Peyer's patch (tissue), 4 donors: ENCODE results near the gene IP6K1. TPM values are rescaled to one million over a fixed set of nuclear protein-coding genes. Genes with fewer than 3 reads are reported as not detected.
A peak's percentile ranks its signal among the peaks of the same experiment; 100 is the strongest.
"Not testable (repeated sequence)": the region's sequence is repeated elsewhere in the genome, so short reads cannot be mapped to it uniquely, and the experiment has no call there.

Experiments used
- DNase-seq, 3 donors: peaks; one replicate each; pipeline ENCODE4 v3.0.0-alpha.2; 2017 to 2019
- H3K27ac ChIP-seq, 4 donors: fragments of 200-600 bp; sonication (generic); one replicate each; pipeline ENCODE4 v1.5.1; 2016 to 2019
- H3K27me3 ChIP-seq, 2 donors: fragments of 200-600 bp; sonication (generic); one replicate each; pipeline ENCODE4 v1.5.1; 2019
- H3K36me3 ChIP-seq, 3 donors: fragments of 200-600 bp; sonication (generic); one replicate each; pipeline ENCODE4 v1.5.1; 2016 to 2019
- H3K4me1 ChIP-seq, 4 donors: fragments of 200-600 bp; sonication (generic); one replicate each; pipeline ENCODE4 v1.5.1; 2016 to 2019
- H3K4me3 ChIP-seq, 4 donors: fragments of 200-600 bp; sonication (generic); 1 replicate in 3 of 4; 2 replicates in 1 of 4; pipeline ENCODE4 v1.5.1; 2016 to 2019; ENCODE audit warnings: mild to moderate bottlenecking in 1 of 4
- H3K9me3 ChIP-seq, 4 donors: fragments of 200-600 bp; sonication (generic); one replicate each; pipeline ENCODE4 v1.5.1; 2016 to 2019; ENCODE audit warnings: mild to moderate bottlenecking in 1 of 4
- CTCF ChIP-seq, 6 experiments: fragments of 450-650 bp in 4 of 6; fragments of 200-600 bp in 2 of 6; sonication (generic) in 1 of 6; IDR thresholded peaks; one replicate each; pipeline ENCODE4 v1.5.1; 2017 to 2019; ENCODE audit warnings: antibody characterized with exemption in 6 of 6, mild to moderate bottlenecking in 3 of 6, moderate library complexity in 1 of 6
- POLR2A ChIP-seq, 2 donors: fragments of 450-650 bp; IDR thresholded peaks; one replicate each; pipeline ENCODE4 v1.5.1; 2017; ENCODE audit warnings: antibody characterized with exemption in 2 of 2, mild to moderate bottlenecking in 2 of 2, moderate library complexity in 2 of 2
- total RNA-seq, 4 donors: library from RNA; depleted of rRNA; stranded (reverse); fragments of >200 nt; gene quantifications; one replicate each; pipeline ENCODE4 v1.1.0, GENCODE V29; 2016

The IP6K1 gene
- total RNA-seq, 4 donors from 2014 or later: 30.6 to 56.1 (median 46.8) TPM

DNA sequence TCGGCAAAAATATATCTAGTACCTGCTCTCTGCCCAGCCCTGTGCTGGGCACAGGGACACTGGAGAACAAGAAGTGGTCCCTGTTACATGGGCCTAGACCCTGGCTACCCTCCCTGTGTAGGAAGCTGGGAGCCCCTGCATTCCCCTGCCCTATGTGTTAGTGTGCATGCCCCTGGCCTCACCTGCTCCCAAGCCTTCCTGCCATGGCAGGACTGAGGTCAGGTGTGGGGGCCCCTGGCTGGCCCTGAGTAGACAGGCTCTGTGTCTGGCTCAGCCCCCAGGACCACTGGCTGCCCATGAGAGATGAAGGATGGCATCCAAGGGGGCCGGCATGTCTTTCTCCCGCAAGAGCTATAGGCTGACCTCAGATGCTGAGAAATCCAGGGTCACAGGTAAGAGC lies 95.5 kb downstream of the IP6K1 start:
- H3K9me3 ChIP-seq, DNase-seq, H3K27me3 ChIP-seq, H3K36me3 ChIP-seq: not testable (repeated sequence)
- Histone ChIP-seq H3K4me1 (peaks cover 0 to 42% (median 7%) of the 10 kb centered on the region in 4 donors), H3K27ac (peak overlapping the region in 1 of 4 donors; percentile 56), H3K4me3 (peak overlapping the region in 1 of 4 donors; percentile 25)

DNA sequence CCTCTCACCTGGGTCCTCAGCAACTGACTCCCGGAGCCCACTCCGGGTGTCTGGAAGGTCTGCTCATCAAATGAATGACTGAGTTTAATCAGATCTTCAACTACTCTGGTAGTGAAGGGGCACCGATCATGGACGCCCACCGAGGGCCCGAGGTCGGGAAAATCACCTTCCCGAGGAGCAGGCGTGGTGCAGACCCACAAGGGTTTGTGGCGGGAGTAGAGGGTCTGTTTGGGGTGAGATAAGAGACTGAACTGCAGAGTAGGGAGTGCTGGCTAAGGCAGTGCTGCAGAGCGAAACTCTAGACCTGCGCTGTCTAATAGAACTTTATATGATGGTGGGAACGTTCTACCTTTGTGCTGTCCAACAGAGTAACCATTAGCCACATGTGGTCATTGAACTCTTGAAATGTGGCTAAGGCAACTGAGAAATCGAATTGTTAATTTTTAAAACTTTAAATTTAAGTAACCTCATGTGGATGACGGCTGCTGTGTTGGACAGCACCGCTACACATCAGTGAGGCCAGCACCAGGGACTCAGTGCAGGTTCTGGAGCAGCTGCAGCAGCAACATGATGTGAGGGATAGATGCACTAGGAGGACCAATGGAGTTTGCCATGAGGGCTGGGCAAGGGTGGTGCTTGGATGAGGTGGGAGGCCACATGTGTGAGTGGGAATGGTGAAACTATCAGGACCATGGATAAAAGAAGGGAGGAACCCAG lies 96.3 kb downstream of the IP6K1 start:
- not testable (repeated sequence) for H3K36me3 ChIP-seq, H3K27me3 ChIP-seq, H3K9me3 ChIP-seq, DNase-seq
- peaks cover 0 to 42% (median 7%) of the 10 kb centered on the region in 4 donors for H3K4me1 ChIP-seq
- H3K4me3 ChIP-seq: peak overlapping the region; percentile 81 to 93 (median 89)
- peak overlapping the region; percentile 65 to 83 (median 76) for H3K27ac ChIP-seq

GRCh38 chr3:49689046-49689907 lies 97.1 kb downstream of the IP6K1 start, which contains the start of the genes MST1 and RNF123:
Gene MST1, minus strand, starts transcription at chr3:49689474. Its CDS starts 783 bp downstream, at chr3:49688691.
Gene RNF123, plus strand, starts transcription at chr3:49689557. Its CDS starts 1,609 bp downstream, at chr3:49691166.
- peak; percentile 78 to 95 (median 94) for DNase-seq
- TF ChIP-seq POLR2A (IDR thresholded peaks at IDR 0.05) (peak; percentile 52 to 60), CTCF (IDR thresholded peaks at IDR 0.05) (peak in 4 of 6 experiments; percentile 24 to 39 (median 34))
- Histone ChIP-seq H3K36me3 (peaks cover 0 to 5% (median 0%) of the 10 kb centered on the region in 3 donors), H3K4me3 (peak within 1 kb of the TSS; percentile 81 to 93 (median 89)), H3K4me1 (peaks cover 0 to 42% (median 7%) of the 10 kb centered on the region in 4 donors), H3K27me3 (no peaks in the 10 kb centered on the region), H3K27ac (peak within 1 kb of the TSS; percentile 65 to 83 (median 76)), H3K9me3 (no peaks in the 10 kb centered on the region)

DNA sequence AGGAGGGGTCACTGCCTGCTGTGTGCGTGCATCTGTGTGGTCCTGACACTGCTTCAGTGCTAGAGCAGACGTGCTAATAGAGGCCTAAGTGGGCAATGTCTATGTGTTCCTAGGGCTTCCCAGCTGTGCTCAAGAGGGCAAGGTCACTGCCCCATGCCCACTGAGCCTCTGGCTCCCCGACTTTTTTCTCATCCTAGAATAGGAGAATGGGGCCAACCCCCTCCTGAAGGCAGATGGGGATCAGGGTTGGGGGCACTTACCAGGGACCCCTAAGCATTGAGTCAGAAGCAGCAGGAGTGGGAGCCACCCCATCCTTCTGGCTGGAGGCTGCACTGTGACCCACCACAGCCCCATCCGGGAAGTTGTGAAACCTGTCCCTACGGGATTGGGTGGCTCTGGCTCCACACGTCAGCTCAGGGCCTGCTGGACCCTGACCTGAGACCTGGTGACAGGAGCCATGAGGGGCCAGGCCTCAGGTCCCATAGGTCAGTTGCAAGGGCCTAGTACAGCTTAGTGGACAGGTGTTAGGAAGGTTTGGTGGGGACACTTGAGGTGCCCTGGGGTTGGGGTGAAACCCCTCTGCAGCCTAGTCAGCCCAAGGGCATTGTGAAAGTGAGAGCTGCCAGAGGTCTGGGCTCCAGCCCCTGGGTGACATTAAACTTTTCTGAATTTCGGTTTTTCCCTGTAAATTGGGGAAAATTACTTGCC lies 97.8 kb downstream of the IP6K1 start:
- peak; percentile 53 to 57 for TF ChIP-seq POLR2A (IDR thresholded peaks at IDR 0.05)

GRCh38 chr3:49687424-49687795 lies 98.9 kb downstream of the IP6K1 start:
- Histone ChIP-seq H3K36me3 (peaks cover 0 to 20% (median 0%) of the 10 kb centered on the region in 3 donors), H3K4me1 (peaks cover 0 to 42% (median 7%) of the 10 kb centered on the region in 4 donors), H3K4me3 (peak overlapping the region in 2 of 4 donors; percentile 51 to 57)
- DNase-seq, H3K27ac ChIP-seq, H3K27me3 ChIP-seq, H3K9me3 ChIP-seq: not testable (repeated sequence)

More for the DNA sequence above, 97.8 kb downstream of the IP6K1 start:
- Histone ChIP-seq H3K27ac (peak overlapping the region; percentile 65 to 83 (median 76)), H3K4me3 (peak overlapping the region; percentile 81 to 93 (median 89)), H3K4me1 (peaks cover 0 to 42% (median 7%) of the 10 kb centered on the region in 4 donors)
- H3K9me3 ChIP-seq, H3K36me3 ChIP-seq, H3K27me3 ChIP-seq: not testable (repeated sequence)
- DNase-seq: peak in 2 of 3 donors; percentile 56 to 64

DNA sequence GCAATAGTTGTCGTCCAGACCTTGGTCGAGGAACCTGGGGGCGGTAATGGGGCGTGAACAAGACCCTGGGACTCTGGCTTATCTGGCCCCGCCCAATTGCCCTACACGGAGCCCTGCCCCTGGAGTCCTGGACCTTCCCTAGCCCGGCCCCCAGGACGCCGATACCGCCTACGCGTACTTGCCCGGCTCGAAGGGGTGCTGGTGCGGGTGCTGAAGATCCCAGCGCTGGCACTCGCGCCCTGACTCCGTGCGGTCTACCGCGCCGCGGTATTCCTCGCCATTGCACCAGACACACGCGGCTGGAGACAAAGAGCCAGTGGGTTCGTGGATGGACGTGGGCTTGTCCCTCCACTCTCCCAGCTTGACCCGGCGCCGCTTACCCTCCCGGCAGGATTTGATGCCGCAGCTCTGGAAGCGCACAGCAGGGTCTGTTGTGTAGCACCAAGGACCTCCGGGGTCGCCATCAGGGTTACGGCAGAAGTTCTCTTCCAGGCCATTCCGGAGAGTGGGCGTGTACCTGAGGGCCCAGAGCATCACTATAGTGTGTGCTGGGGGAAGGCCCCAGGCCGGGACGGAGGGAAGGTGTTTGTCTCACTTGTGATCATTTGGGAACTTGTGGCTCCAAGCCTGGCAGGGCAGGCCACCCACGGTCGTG lies 99.4 kb downstream of the IP6K1 start:
- peak overlapping the region; percentile 18 to 57 (median 43) for H3K4me3 ChIP-seq
- H3K9me3 ChIP-seq, H3K27me3 ChIP-seq: not testable (repeated sequence)
- H3K4me1 ChIP-seq: peaks cover 0 to 41% (median 7%) of the 10 kb centered on the region in 4 donors
- peak; percentile 51 to 91 (median 88) for DNase-seq
- H3K27ac ChIP-seq: peak overlapping the region in 2 of 4 donors; percentile 35 to 60
- peaks cover 0 to 25% (median 0%) of the 10 kb centered on the region in 3 donors for H3K36me3 ChIP-seq

DNA sequence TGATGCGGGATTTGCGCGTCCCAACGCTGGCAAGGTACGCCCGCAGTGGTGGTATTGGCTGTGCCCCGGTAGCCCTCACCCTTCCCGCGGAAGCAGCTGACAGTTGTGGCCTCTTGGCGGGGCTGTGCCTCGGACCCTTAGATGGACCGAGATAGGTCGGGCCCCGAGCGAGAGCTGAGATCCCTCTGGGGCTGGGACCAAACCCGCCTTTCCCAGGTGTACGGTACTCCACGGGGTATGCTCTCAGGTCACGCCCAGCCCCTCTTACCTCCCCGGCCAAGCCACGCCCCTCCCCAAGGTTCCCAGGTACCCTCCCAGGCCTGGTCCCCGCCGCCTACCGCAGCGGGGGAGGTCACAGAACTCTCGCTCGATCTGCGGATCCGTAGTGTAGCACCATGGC lies 100.0 kb downstream of the IP6K1 start:
- H3K27ac ChIP-seq: peak overlapping the region in 2 of 4 donors; percentile 35 to 60

GRCh38 chr3:49685846-49686245 lies 100.5 kb downstream of the IP6K1 start:
- not testable (repeated sequence) for H3K9me3 ChIP-seq, DNase-seq, H3K27me3 ChIP-seq, H3K27ac ChIP-seq
- H3K4me1 ChIP-seq: peaks cover 0 to 30% (median 5%) of the 10 kb centered on the region in 4 donors
- H3K36me3 ChIP-seq: peaks cover 0 to 36% (median 0%) of the 10 kb centered on the region in 3 donors
- H3K4me3 ChIP-seq: peak overlapping the region in 2 of 4 donors; percentile 51 to 57

More for the DNA sequence above, 100.0 kb downstream of the IP6K1 start:
- not testable (repeated sequence) for H3K27me3 ChIP-seq, H3K9me3 ChIP-seq
- Histone ChIP-seq H3K36me3 (peaks cover 0 to 31% (median 0%) of the 10 kb centered on the region in 3 donors), H3K4me1 (peaks cover 0 to 35% (median 7%) of the 10 kb centered on the region in 4 donors), H3K4me3 (peak overlapping the region; percentile 18 to 57 (median 43))
- peak; percentile 32 to 79 (median 77) for DNase-seq

- H3K27me3 ChIP-seq, H3K9me3 ChIP-seq, H3K4me3 ChIP-seq, DNase-seq, H3K27ac ChIP-seq: not testable (repeated sequence)
- H3K4me1 ChIP-seq: peaks cover 0 to 23% (median 3%) of the 10 kb centered on the region in 4 donors
- peaks cover 0 to 43% (median 0%) of the 10 kb centered on the region in 3 donors for H3K36me3 ChIP-seq
Measured at GRCh38 chr3:49685103-49685502, 101.2 kb downstream of the IP6K1 start.

- DNase-seq, H3K27me3 ChIP-seq, H3K9me3 ChIP-seq, H3K4me3 ChIP-seq, H3K27ac ChIP-seq: not testable (repeated sequence)
- Histone ChIP-seq H3K36me3 (peaks cover 0 to 50% (median 0%) of the 10 kb centered on the region in 3 donors), H3K4me1 (peaks cover 0 to 20% (median 1%) of the 10 kb centered on the region in 4 donors)
Measured at GRCh38 chr3:49684453-49684852, 101.9 kb downstream of the IP6K1 start.
